HG02571 (cell line): ENCODE measurements around the gene TLR5.

ENCODE experiments used
- ATAC-seq: cut with Tn5 transposase; IDR thresholded peaks from one replicate; pipeline ENCODE4 v1.9.1; 2021; ENCODE audit warnings: mild to moderate bottlenecking, moderate library complexity; ENCODE audit not compliant: unreplicated experiment

TLR5 gene

GRCh38 chr1:223147873-223148272, 4.8 kb upstream of the TLR5 start:
- ATAC-seq = no peak

- ATAC-seq = no peak
Observed at GRCh38 chr1:223147409-223147808, 4.4 kb upstream of the TLR5 start.

GRCh38 chr1:223146745-223147144, 3.7 kb upstream of the TLR5 start:
- ATAC-seq = no peak

- no peak for ATAC-seq
Observed at GRCh38 chr1:223144914-223145313, 1.9 kb upstream of the TLR5 start.

GRCh38 chr1:223144431-223144830, 1.4 kb upstream of the TLR5 start:
- no peak for ATAC-seq

GRCh38 chr1:223143537-223144248, 645 bp upstream of the TLR5 start:
- ATAC-seq = no peak

- no peak for ATAC-seq
Observed at GRCh38 chr1:223142269-223142668, 779 bp downstream of the TLR5 start.

- no peak for ATAC-seq
Observed at GRCh38 chr1:223140611-223141405, 2.2 kb downstream of the TLR5 start.

- no peak for ATAC-seq
Observed at GRCh38 chr1:223137455-223138085, 5.5 kb downstream of the TLR5 start.

- no peak for ATAC-seq
Observed at GRCh38 chr1:223136086-223136485, 7.0 kb downstream of the TLR5 start.

GRCh38 chr1:223135176-223135942, 7.7 kb downstream of the TLR5 start:
- ATAC-seq = no peak

- ATAC-seq = peak; percentile 80
Observed at GRCh38 chr1:223133824-223134435, 9.1 kb downstream of the TLR5 start.

GRCh38 chr1:223133306-223133823, 9.7 kb downstream of the TLR5 start:
- no peak for ATAC-seq

- ATAC-seq = no peak
Observed at GRCh38 chr1:223129229-223129901, 13.7 kb downstream of the TLR5 start.

GRCh38 chr1:223126741-223127140, 16.3 kb downstream of the TLR5 start:
- no peak for ATAC-seq

GRCh38 chr1:223125766-223126165, 17.3 kb downstream of the TLR5 start:
- no peak for ATAC-seq

- no peak for ATAC-seq
Observed at GRCh38 chr1:223123011-223123610, 19.9 kb downstream of the TLR5 start.

- no peak for ATAC-seq
Observed at GRCh38 chr1:223118418-223118817, 24.6 kb downstream of the TLR5 start.

- ATAC-seq = no peak
Observed at GRCh38 chr1:223116950-223117349, 26.1 kb downstream of the TLR5 start.

- ATAC-seq = no peak
Observed at GRCh38 chr1:223114871-223115270, 28.2 kb downstream of the TLR5 start.
